Endothelial cell (in vitro differentiated cells): ENCODE measurements around the gene CCDC60. TPM values are rescaled to one million over a fixed set of nuclear protein-coding genes. Genes with fewer than 3 reads are reported as not detected.

Experiments
- DNase-seq: peaks from one replicate; pipeline ENCODE4 v3.0.0; 2021; ENCODE audit warnings: low spot score
- H3K27ac Mint-ChIP-seq: one replicate; pipeline ENCODE4 v1.8.0; 2021; ENCODE audit warnings: mixed read lengths, inconsistent platforms; ENCODE audit not compliant: unreplicated experiment
- H3K27me3 Mint-ChIP-seq: one replicate; pipeline ENCODE4 v1.8.0; 2021; ENCODE audit warnings: mild to moderate bottlenecking, moderate library complexity, mixed read lengths, inconsistent platforms; ENCODE audit not compliant: unreplicated experiment
- H3K36me3 Mint-ChIP-seq: one replicate; pipeline ENCODE4 v1.8.0; 2021; ENCODE audit warnings: mild to moderate bottlenecking, low read depth, mixed read lengths, inconsistent platforms; ENCODE audit not compliant: unreplicated experiment
- H3K4me1 Mint-ChIP-seq: one replicate; pipeline ENCODE4 v1.8.0; 2021; ENCODE audit warnings: mild to moderate bottlenecking, mixed read lengths, inconsistent platforms; ENCODE audit not compliant: unreplicated experiment
- H3K4me3 Mint-ChIP-seq: one replicate; pipeline ENCODE4 v1.8.0; 2021; ENCODE audit warnings: mild to moderate bottlenecking, mixed read lengths, inconsistent platforms; ENCODE audit not compliant: unreplicated experiment
- H3K9me3 Mint-ChIP-seq: one replicate; pipeline ENCODE4 v1.8.0; 2021; ENCODE audit warnings: mixed read lengths, inconsistent platforms; ENCODE audit not compliant: unreplicated experiment
- CTCF ChIP-seq: fragments of 200-600 bp; sonication (generic); IDR thresholded peaks from one replicate; pipeline ENCODE4 v1.5.0; 2021; ENCODE audit warnings: antibody characterized with exemption; ENCODE audit not compliant: unreplicated experiment
- total RNA-seq: library from RNA; stranded (reverse); fragmentation: NEBNext Ultra II Directional; extraction: Animal tissue kit (Norgen Biotek cat#: 25700); gene quantifications from one replicate; pipeline ENCODE4 v1.2.1, GENCODE V29; 2021; ENCODE audit not compliant: unreplicated experiment

CCDC60 gene
- total RNA-seq, 1 donor from 2014 or later: 1.9 TPM

- Mint-ChIP-seq H3K4me1 (peaks cover 19% of the 10 kb centered on the region), H3K36me3 (peaks cover 5% of the 10 kb centered on the region), H3K9me3 (no peaks in the 10 kb centered on the region), H3K27ac (no peak overlapping the region), H3K27me3 (peaks cover 2% of the 10 kb centered on the region), H3K4me3 (no peak overlapping the region)
- DNase-seq: no peak
- no peak for TF ChIP-seq CTCF
Measured at GRCh38 chr12:119372540-119372939, 38.0 kb downstream of the CCDC60 start.

- no peak for DNase-seq
- no peaks in the 10 kb centered on the region for H3K9me3 Mint-ChIP-seq
- peaks cover 2% of the 10 kb centered on the region for H3K27me3 Mint-ChIP-seq
- H3K4me1 Mint-ChIP-seq: peaks cover 17% of the 10 kb centered on the region
- no peak overlapping the region for H3K27ac Mint-ChIP-seq
- H3K4me3 Mint-ChIP-seq: no peak overlapping the region
- peaks cover 3% of the 10 kb centered on the region for H3K36me3 Mint-ChIP-seq
- no peak for TF ChIP-seq CTCF
Measured at GRCh38 chr12:119373001-119373400, 38.5 kb downstream of the CCDC60 start.

- no peak for DNase-seq
- Mint-ChIP-seq H3K4me1 (peaks cover 13% of the 10 kb centered on the region), H3K36me3 (peaks cover 3% of the 10 kb centered on the region), H3K27ac (no peak overlapping the region), H3K27me3 (peaks cover 6% of the 10 kb centered on the region), H3K4me3 (no peak overlapping the region), H3K9me3 (no peaks in the 10 kb centered on the region)
- TF ChIP-seq CTCF: no peak
Measured at GRCh38 chr12:119373666-119374065, 39.1 kb downstream of the CCDC60 start.

GRCh38 chr12:119374635-119375034 is 40.1 kb downstream of the CCDC60 start:
- Mint-ChIP-seq H3K27ac (no peak overlapping the region), H3K27me3 (peaks cover 5% of the 10 kb centered on the region), H3K4me1 (peaks cover 6% of the 10 kb centered on the region), H3K4me3 (no peak overlapping the region), H3K36me3 (peaks cover 3% of the 10 kb centered on the region), H3K9me3 (no peaks in the 10 kb centered on the region)
- DNase-seq: no peak
- TF ChIP-seq CTCF: no peak

GRCh38 chr12:119375075-119375882 is 40.8 kb downstream of the CCDC60 start:
- TF ChIP-seq CTCF: no peak
- H3K9me3 Mint-ChIP-seq: no peaks in the 10 kb centered on the region
- H3K4me1 Mint-ChIP-seq: no peaks in the 10 kb centered on the region
- no peak overlapping the region for H3K27ac Mint-ChIP-seq
- peaks cover 3% of the 10 kb centered on the region for H3K36me3 Mint-ChIP-seq
- peaks cover 5% of the 10 kb centered on the region for H3K27me3 Mint-ChIP-seq
- no peak overlapping the region for H3K4me3 Mint-ChIP-seq
- DNase-seq: no peak
